Type B pancreatic cell (in vitro differentiated cells): Measurements from ENCODE around the gene HLA-DOB. TPM values are rescaled to one million over a fixed set of nuclear protein-coding genes. Genes with fewer than 3 reads are reported as not detected.
"Not testable (repeated sequence)": the region's sequence is repeated elsewhere in the genome, so short reads cannot be mapped to it uniquely, and the experiment has no call there.

ENCODE experiments used
- DNase-seq: peaks from one replicate; pipeline ENCODE4 v3.0.0; 2021; ENCODE audit warnings: mixed read lengths; ENCODE audit not compliant: unreplicated experiment; ENCODE audit errors: extremely low spot score
- H3K27ac Mint-ChIP-seq: 2 replicates; pipeline ENCODE4 v1.8.0; 2021; ENCODE audit warnings: mild to moderate bottlenecking, mixed read lengths
- H3K27me3 Mint-ChIP-seq: 2 replicates; pipeline ENCODE4 v1.8.0; 2021; ENCODE audit warnings: mixed read lengths
- H3K36me3 Mint-ChIP-seq: 2 replicates; pipeline ENCODE4 v1.8.0; 2021; ENCODE audit warnings: mixed read lengths
- H3K4me1 Mint-ChIP-seq: one replicate; pipeline ENCODE4 v1.8.0; 2021; ENCODE audit warnings: mixed read lengths; ENCODE audit not compliant: unreplicated experiment
- H3K4me3 Mint-ChIP-seq: 2 replicates; pipeline ENCODE4 v1.8.0; 2021; ENCODE audit warnings: mild to moderate bottlenecking, mixed read lengths
- H3K9me3 Mint-ChIP-seq: 2 replicates; pipeline ENCODE4 v1.8.0; 2021; ENCODE audit warnings: mixed read lengths
- total RNA-seq: library from RNA; stranded (reverse); gene quantifications from 2 replicates; pipeline ENCODE4 v1.2.1, GENCODE V29; 2021; ENCODE audit warnings: low replicate concordance
- TF ChIP-seq, protein P1 (sequence below): fragments of 200-600 bp; sonication (generic); conservative IDR thresholded peaks from 2 replicates; pipeline ENCODE4 v1.5.0; 2021; ENCODE audit warnings: antibody characterized with exemption, mild to moderate bottlenecking

The HLA-DOB gene
- total RNA-seq, 1 donor from 2014 or later: not detected

GRCh38 chr6:32807020-32807580 is 9.7 kb downstream of the HLA-DOB start:
- Mint-ChIP-seq H3K9me3 (no peaks in the 10 kb centered on the region), H3K4me1 (no peaks in the 10 kb centered on the region), H3K4me3 (no peak overlapping the region), H3K36me3 (no peaks in the 10 kb centered on the region), H3K27me3 (peaks cover 54% of the 10 kb centered on the region), H3K27ac (no peak overlapping the region)
- TF ChIP-seq, protein P1, sequence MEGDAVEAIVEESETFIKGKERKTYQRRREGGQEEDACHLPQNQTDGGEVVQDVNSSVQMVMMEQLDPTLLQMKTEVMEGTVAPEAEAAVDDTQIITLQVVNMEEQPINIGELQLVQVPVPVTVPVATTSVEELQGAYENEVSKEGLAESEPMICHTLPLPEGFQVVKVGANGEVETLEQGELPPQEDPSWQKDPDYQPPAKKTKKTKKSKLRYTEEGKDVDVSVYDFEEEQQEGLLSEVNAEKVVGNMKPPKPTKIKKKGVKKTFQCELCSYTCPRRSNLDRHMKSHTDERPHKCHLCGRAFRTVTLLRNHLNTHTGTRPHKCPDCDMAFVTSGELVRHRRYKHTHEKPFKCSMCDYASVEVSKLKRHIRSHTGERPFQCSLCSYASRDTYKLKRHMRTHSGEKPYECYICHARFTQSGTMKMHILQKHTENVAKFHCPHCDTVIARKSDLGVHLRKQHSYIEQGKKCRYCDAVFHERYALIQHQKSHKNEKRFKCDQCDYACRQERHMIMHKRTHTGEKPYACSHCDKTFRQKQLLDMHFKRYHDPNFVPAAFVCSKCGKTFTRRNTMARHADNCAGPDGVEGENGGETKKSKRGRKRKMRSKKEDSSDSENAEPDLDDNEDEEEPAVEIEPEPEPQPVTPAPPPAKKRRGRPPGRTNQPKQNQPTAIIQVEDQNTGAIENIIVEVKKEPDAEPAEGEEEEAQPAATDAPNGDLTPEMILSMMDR: no peak
- no peak for DNase-seq

- H3K27ac Mint-ChIP-seq, DNase-seq, H3K36me3 Mint-ChIP-seq, H3K4me3 Mint-ChIP-seq, H3K9me3 Mint-ChIP-seq, H3K4me1 Mint-ChIP-seq: not testable (repeated sequence)
- H3K27me3 Mint-ChIP-seq: peaks cover 65% of the 10 kb centered on the region
Observed at GRCh38 chr6:32805404-32805803, 11.4 kb downstream of the HLA-DOB start.

DNA sequence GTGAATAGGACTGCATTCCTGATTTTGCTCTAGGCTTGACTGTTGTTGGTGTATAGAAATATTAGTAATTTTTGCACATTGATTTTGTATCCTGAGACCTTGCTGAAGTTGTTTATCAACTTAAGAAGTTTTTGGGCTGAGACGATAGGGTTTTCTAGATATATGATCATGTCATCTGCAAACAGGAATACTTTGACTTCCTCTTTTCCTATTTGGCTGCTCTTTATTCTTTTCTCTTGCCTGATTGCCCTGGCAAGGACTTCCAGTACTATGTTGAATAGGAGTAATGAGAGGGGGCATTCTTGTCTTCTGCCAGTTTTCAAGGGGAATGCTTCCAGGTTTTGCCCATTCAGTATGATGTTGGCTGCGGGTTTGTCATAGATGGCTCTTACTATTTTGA is 13.4 kb downstream of the HLA-DOB start:
- Mint-ChIP-seq H3K27ac (no peak overlapping the region), H3K9me3 (peaks cover 5% of the 10 kb centered on the region), H3K4me1 (no peaks in the 10 kb centered on the region), H3K36me3 (no peaks in the 10 kb centered on the region), H3K4me3 (no peak overlapping the region), H3K27me3 (peaks cover 76% of the 10 kb centered on the region)
- no peak for DNase-seq
- TF ChIP-seq, protein P1: no peak

- no peak for DNase-seq
- TF ChIP-seq, protein P1: no peak
- Mint-ChIP-seq H3K27ac (no peak overlapping the region), H3K4me1 (no peaks in the 10 kb centered on the region), H3K27me3 (peaks cover 84% of the 10 kb centered on the region), H3K36me3 (no peaks in the 10 kb centered on the region), H3K9me3 (peaks cover 5% of the 10 kb centered on the region), H3K4me3 (no peak overlapping the region)
Observed at GRCh38 chr6:32799740-32800139, 17.1 kb downstream of the HLA-DOB start.

- no peaks in the 10 kb centered on the region for H3K36me3 Mint-ChIP-seq
Observed at GRCh38 chr6:32799168-32799567, 17.6 kb downstream of the HLA-DOB start.

More at GRCh38 chr6:32799168-32799567, 17.6 kb downstream of the HLA-DOB start:
- TF ChIP-seq, protein P1: no peak
- H3K4me3 Mint-ChIP-seq: no peak overlapping the region
- H3K9me3 Mint-ChIP-seq: peaks cover 5% of the 10 kb centered on the region
- H3K27me3 Mint-ChIP-seq: peaks cover 84% of the 10 kb centered on the region
- no peaks in the 10 kb centered on the region for H3K4me1 Mint-ChIP-seq
- no peak overlapping the region for H3K27ac Mint-ChIP-seq
- DNase-seq: no peak
